HG02642 (cell line): Measurements from ENCODE around the gene CCT3.

Source experiments
- ATAC-seq: cut with Tn5 transposase; IDR thresholded peaks from one replicate; pipeline ENCODE4 v1.9.1; 2021; ENCODE audit warnings: mild to moderate bottlenecking; ENCODE audit not compliant: unreplicated experiment, poor library complexity

CCT3 gene

GRCh38 chr1:156282479-156283222, 55.4 kb downstream of the CCT3 start, which contains the start of gene SMG5:
Gene SMG5, minus strand, starts transcription at chr1:156282825. Its CDS starts 145 bp downstream, at chr1:156282680.
- ATAC-seq, result peak; percentile 84

GRCh38 chr1:156281693-156282478, 56.2 kb downstream of the CCT3 start:
- ATAC-seq, result no peak

GRCh38 chr1:156281281-156281680, 56.8 kb downstream of the CCT3 start:
- peak; percentile 39 for ATAC-seq

GRCh38 chr1:156279837-156280236, 58.3 kb downstream of the CCT3 start:
- ATAC-seq, result no peak

GRCh38 chr1:156276966-156277381, 61.1 kb downstream of the CCT3 start:
- ATAC-seq, result no peak

- ATAC-seq, result no peak
Observed at GRCh38 chr1:156276532-156276931, 61.6 kb downstream of the CCT3 start.

- no peak for ATAC-seq
Observed at GRCh38 chr1:156270314-156270713, 67.8 kb downstream of the CCT3 start.

GRCh38 chr1:156268336-156268735, 69.8 kb downstream of the CCT3 start:
- no peak for ATAC-seq

GRCh38 chr1:156266051-156266450, 72.0 kb downstream of the CCT3 start:
- no peak for ATAC-seq

GRCh38 chr1:156263288-156263655, 74.8 kb downstream of the CCT3 start:
- no peak for ATAC-seq

- no peak for ATAC-seq
Observed at GRCh38 chr1:156262461-156263287, 75.4 kb downstream of the CCT3 start.

GRCh38 chr1:156260896-156261295, 77.2 kb downstream of the CCT3 start:
- ATAC-seq, result no peak

- ATAC-seq, result no peak
Observed at GRCh38 chr1:156259805-156260204, 78.3 kb downstream of the CCT3 start.
